HG03108 (cell line): Measurements from ENCODE around the gene SLC25A44.
A peak's percentile ranks its signal among the peaks of the same experiment; 100 is the strongest.

ENCODE experiments used
- ATAC-seq: cut with Tn5 transposase; IDR thresholded peaks from one replicate; pipeline ENCODE4 v1.9.1; 2021; ENCODE audit warnings: moderate library complexity; ENCODE audit not compliant: unreplicated experiment

SLC25A44 gene, protein sequence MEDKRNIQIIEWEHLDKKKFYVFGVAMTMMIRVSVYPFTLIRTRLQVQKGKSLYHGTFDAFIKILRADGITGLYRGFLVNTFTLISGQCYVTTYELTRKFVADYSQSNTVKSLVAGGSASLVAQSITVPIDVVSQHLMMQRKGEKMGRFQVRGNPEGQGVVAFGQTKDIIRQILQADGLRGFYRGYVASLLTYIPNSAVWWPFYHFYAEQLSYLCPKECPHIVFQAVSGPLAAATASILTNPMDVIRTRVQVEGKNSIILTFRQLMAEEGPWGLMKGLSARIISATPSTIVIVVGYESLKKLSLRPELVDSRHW

DNA sequence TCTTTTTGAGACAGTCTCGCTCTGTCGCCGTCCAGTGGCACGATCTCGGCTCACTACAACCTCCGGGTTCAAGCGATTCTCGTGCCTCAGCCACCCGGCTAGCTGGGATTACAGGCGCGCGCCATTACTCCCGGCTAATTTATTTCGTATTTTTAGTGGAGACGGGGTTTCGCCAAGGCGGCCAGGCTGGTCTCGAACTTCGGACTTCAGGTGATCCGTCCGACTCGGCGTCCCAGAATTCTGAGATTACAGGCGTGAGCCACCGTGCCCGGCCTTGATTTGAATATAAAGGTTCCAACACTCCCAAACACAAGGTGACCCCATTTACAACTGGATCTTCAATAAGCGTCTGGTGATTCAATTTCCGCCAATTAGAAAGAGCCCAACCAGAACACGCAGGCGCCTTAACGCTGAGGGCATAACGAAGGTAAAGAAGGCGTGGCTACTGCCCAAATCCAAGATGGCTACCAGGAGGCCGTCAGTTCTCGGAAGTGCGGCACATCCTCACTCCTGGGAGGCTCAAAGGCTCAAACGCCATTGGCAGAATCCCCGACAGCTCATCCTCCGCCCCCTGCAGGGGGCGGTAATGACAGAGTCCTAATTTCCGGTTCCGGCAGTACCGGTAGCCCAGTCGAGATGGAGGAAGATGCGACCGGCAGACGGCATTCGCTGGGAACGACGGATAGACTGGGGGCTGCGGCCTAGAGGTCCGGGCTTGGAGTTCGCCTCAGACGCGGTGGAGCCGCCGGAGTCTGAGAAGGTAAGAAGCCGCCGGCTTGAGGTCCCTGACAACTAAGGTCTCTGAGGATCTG, at the start of gene SLC25A44:
TSS of gene SLC25A44 (plus strand) at position 617 of the 812 bp plus-strand sequence. CDS start 5,744 bp downstream, outside the sequence.
- ATAC-seq = peak; percentile 91

DNA sequence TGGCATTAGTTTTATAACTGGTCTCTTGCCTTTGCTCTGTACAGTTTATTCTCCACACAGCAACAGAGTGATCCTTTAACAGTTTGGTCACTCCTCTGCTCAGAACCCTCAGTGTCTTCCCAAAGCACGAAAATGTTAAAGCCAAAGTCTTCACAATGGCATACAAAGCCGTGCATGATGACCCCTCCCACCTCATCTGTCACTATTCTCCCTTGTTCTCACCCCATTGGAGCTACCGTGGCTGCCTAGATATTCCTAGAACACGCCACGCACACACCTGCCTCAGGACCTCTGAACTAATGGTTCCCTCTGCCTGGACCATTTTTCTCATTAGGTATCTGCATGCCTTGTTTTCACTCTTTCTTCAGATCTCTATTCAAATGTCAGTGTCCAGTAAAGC, 49.2 kb upstream of the SLC25A44 start:
- no peak for ATAC-seq

DNA sequence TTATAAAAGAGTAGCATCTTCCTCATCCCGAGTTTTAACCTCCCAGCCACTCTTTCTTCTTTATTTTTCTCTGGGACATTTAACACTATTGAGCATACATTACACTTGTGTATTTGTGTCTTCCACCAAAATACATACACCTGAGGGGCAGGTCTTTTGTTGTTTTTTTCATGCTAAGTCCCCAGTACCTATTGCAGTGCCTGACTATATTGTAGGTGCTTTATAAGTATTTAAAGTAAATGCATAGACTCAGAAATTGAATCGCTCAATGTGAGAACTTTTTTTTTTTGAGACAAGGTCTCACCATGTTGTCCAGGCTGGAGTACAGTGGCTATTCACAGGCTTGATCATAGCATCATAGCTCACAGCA, 48.3 kb upstream of the SLC25A44 start:
- no peak for ATAC-seq

DNA sequence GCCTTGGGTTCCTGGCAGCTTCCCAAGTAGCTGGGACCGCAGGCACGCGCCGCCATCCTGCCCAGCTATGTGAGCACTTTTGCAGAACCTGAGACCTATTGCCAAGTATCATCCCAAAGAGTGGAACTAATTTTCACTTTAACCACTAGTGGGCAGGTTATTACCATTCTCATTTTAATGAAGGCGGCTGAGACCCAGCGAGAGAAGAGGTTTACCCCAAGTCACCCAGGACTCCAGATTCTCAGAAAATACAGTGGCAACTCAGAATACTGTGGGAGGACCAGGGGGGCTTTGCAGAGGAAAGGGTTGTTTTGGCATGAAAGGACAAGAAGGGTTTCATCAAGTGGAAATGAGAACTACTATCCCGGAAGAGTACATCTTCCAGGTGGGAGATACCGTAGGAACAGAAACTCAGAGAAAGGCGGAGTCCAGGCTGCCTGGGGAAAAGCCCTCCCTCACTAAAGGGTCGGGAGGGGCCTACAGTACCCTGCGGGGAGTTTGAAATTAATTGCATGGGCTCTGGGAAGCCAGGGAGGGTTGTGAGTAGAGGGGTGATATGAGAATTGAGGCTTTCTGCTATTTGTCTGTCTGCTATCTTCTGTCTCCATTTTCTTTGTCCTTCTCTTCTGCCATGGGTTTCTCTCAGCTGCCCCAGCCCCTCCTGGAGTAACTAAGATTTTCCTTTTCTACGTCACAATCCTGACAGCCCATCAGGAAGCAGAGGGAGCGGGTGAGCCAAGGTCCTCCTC, 47.7 kb upstream of the SLC25A44 start:
- no peak for ATAC-seq

DNA sequence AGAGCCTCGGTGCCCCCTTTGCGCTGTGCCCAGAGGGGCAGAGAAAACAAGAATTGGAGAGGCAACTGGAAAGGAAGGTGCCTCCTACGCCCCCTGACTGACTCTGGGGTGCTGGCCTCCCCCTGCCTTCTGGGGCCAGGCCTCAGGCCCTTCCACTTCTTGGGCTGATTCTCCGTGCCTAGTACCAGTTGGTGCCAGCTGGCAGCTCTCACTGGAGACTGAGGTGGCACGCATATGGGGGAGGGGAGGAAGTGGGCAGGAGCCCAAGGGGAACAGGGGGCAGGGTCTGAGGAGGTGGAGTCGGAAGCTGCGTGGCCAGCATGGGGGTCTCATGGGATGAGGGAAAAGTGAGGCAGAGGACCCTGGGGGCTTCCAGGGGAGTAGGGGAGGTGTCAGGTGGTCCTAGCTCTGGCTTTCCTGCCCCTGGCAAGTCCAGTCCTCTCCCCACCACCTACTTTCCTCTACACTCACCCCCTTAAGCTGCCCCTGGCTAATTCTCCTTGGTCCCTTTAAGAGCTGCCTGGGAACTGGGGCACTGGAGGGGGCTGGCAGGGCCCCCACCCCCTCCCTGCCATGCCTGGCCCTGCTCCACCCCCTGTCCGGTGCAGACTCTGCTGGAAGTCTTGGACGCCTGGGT, 47.0 kb upstream of the SLC25A44 start:
- ATAC-seq = no peak

DNA sequence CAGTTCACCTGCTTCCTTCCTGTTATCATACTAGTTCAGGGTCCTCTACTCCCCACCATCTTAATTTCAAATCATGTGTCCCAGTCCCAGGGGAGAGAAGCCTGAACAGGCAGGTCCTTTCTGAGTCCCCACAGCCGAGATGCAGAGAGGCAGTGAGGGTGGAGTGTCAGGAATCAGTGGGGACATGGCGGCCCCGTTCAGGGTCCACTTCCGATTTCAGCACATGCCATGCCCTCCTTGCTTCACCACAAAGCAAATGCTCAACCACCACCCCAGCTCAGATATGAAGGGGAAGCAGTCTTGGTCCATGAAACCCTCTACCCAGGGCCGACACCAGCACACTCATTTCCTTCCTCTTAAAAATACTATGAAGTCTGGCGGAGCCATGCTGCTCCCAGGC, 45.7 kb upstream of the SLC25A44 start:
- ATAC-seq = no peak

DNA sequence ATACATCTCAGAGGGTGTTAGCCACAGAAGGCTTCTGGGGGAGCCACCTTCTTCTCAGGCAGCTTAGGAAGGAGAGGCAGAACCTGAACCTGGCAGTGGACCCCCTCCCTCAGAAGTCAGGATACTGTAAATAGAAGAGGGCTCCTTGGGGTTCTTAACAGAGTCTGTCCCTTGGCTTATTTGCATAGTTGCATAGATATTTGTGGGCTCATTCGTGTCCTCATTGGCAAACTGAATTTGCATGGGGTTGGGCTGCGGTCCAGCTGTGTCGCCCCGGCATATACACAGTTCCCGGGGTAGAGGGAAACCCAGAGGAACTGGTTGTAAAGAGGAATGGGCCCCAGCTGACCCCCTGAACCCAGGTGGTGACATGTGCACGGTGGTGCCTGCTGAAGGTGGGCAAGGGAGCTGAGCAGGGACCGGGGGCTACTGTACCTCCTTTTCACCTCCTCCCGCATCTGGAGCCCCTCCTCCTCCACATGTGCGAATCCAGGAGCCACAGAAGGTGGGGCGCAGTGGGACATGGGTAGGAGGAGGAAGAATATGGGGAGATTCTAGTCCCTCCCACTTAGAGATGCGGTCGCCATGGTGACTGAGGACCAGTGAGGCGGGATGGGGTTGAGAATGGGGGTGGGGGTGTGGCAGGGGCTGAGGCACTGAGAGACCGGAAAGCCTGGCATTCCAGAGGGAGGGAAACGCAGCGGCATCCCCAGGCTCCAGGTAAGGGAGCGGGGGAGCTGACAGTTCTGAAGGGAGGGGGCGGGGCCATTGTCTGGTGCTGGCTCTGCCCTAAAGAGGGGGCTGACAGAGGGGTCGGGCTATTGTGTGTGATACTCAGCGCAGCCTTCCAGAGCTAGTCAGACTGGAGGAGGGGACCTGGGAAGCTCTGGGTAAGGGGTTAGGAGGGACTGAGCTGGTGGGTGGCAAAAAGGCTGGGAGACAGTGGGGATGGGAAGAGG, 44.3 kb upstream of the SLC25A44 start:
- ATAC-seq = peak; percentile 30

DNA sequence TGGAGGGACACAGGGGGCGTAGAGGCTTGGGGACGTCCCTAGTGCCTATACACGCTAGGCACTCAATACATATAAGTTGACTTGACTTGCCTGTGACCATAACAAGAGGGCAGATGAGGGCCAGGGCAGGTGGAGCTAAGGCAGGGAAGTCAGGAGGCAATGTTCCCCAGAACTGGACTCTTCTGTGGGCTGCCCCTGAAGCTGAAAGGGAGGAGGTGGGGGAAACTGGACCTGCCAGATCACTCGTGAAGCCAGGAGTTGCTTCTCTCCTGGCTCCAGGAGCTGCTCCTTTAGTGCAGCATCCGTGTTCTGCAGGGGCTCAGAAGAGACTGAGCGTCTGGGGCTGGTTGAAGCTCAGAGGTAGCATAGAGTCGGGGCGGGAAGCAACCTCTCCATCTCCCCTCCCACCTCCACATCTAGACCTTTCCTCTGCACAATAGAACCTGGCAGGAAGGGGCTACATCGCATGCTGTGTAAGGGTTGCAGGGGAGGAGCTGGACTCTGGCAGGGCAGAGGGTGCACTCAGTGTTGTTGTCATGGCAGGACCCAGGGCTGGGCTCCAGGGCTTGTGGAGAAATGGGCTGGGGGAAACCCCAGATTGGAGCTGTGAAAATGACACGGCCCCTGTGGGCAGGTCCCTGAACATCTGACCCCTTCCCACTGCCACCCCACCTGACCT, 43.4 kb upstream of the SLC25A44 start:
- no peak for ATAC-seq

DNA sequence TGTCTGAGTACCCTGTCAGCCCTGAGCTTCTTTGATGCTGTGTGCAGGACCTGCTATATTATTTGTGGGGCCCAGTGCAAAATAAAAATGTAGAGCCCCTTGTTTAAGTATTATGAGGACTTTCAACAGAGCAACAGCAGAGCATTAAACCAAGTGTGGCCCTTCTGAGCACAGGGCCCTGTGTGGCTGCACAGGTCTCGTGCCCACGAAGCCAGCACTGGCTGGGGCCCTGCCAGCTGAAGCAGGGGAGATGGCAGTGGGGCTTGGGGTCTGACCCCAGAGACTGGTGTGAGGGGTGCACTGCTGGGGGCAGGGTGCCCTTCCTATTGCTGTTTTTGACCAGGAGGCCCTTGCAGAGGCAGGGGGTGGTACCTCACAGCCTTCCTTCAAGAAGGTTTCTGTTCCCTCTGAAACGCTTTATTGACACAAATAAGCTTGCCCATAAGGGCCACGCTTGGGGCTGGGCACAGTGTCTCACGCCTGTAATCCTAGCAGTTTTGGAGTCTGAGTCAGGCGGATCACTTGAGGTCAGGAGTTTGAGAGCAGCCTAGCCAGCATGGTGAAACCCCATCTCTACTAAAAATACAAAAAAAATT, 42.7 kb upstream of the SLC25A44 start:
- peak; percentile 29 for ATAC-seq

DNA sequence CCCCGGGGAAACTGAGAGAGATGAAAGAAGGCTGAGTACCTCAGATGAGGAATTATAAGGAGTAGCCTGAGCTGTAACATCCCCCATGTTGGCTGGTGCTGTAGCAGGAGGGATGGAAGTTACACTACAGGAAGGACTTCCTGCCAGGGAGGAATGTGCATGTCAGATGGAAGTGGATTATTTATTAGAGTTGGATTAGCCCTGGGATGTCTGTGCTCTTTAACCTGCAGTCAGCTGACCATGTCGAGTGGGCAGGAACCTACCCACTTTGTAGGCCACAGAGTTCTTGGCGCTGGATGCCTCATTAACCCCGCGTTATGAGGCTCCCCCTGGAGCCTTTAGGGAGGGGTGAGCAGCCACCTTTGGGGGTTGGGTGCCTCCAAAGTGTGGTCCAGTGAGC, 41.3 kb upstream of the SLC25A44 start:
- ATAC-seq = no peak

DNA sequence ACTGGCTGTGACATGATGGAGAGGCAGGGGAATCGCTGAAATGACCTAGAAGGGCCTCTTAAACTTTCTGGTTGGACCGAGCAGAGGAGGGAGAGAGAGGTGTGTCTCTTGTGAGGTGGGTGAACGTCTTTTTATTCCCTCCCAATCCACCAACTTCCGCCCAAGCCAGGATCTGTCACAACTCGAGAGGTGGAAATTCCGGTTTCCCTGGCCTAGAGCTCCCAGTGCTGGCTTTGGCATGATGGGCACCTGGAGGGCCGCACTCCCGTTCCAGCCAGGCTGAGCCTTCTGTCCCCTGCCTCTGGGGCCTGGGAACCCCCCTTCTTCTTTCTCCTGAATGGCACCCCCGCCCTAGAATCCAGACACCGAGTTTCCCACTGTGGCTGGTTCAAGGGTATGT, 40.5 kb upstream of the SLC25A44 start, which contains the start of gene SEMA4A:
TSS of gene SEMA4A (plus strand) at position 224 of the 400 bp plus-strand sequence. CDS start 994 bp downstream, outside the sequence.
- ATAC-seq = no peak

DNA sequence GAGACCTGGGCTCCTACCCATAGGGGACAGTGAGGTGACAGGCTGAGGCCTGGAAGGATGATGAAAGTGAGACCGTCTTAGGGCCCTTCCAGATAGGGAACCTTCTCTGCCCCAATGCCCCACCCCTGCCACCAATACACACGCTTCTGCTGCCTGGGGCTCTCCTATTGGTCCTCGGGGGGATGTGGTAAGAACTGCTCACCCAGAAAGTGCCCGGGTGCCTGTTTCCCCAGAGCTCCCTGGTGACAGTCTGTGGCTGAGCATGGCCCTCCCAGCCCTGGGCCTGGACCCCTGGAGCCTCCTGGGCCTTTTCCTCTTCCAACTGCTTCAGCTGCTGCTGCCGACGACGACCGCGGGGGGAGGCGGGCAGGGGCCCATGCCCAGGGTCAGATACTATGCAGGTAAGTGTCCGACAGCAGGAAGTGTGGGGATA, 39.6 kb upstream of the SLC25A44 start:
- ATAC-seq = peak; percentile 48

DNA sequence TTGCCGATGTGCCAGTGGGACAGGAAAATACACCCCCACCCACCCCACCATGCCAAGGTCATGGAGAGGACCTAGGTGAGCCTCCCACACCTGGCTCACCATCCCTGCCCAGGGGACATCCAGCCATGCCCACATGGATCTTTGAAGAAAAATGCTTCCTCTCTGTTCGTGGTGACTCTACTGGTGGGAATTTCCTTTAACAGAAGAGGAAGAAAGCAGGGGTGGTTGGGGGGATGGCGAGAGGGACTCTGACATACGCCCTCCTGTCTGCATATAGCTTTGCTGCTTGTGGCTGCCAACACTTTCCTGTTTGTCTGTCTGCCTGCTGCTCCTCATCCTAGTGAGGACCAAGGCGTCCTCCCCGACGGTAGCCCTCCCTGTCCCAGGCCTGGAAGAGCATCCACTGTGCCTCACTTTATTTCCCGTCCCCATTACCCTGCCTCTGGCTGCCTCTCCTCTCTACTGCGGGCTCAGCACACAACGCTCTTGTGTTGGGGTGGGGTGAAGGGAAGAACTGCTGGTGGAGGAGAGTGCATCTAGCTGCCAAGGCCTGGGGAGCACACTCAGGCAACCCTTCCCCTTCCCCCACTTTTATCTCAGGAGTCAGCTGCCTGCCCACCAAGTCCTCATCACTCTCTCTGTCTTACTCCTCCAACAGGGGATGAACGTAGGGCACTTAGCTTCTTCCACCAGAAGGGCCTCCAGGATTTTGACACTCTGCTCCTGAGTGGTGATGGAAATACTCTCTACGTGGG, 38.0 kb upstream of the SLC25A44 start:
- ATAC-seq = no peak

DNA sequence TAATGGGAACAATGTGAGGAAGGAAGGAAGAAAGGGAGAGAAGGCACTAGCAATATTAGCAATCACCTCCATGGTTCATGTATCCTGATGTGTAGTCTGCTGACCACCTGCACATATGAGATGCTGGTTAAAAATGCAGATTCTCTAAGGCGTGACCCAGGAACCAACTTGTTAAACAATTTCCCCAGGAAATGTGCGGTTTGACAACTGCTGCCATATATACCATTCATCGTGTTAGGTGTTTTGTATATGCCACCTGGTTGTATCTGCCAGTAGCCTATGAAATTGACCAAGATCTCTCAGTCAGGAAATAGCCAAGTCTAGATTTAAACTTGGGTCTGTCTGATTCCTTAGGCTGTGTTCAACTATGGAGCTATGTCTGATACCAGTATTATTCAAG, 36.4 kb upstream of the SLC25A44 start:
- ATAC-seq = no peak

DNA sequence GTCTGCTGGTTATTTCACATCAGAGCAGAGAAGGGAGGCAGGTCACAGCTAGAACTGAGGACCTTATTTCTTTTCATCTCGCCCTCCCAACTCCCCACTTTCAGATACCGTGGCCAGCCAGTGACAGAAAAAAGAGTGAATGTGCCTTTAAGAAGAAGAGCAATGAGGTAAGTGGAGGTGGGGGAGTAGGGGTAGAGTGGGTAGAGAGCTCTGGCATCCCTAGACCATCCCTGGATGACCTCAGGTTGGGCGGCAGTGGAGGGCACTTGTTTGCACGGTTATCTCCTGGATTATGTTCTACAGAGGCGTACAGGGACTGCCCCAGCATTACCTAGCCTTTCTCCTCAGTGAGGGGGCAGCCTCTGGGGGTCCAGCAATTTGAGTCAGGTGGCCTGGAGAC, 35.9 kb upstream of the SLC25A44 start:
- ATAC-seq = no peak

DNA sequence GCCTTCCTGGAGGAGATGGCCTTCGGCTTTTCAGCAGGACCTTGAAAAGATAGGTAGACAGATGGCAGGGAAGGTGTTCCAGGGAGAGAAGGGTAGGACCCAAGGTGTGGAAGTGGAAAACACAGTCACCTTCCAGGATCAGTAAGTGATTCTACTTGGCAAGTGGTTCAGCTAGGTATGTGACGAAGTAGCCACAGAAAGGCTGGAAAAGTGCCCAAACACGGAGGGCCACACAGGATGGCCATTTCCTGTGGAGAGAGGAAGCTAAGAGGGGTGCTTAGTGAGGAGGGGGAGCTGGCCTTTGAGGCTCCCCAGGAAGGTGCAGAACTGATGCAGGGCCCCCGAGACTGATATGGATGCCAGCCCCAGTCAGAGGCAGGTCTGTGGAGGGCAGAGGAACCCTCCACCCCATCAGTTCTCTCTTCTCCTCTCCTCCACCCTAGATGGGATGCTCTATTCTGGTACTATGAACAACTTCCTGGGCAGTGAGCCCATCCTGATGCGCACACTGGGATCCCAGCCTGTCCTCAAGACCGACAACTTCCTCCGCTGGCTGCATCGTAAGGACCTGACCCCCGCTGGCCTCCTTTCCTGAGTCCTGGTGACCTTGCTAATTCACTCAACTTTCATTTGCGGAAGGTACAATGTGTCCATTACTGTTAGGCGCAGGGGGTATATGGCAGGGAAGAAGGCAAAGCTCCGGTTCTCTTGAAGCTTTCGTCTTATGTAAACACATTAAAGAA, 33.7 kb upstream of the SLC25A44 start:
- ATAC-seq = no peak

DNA sequence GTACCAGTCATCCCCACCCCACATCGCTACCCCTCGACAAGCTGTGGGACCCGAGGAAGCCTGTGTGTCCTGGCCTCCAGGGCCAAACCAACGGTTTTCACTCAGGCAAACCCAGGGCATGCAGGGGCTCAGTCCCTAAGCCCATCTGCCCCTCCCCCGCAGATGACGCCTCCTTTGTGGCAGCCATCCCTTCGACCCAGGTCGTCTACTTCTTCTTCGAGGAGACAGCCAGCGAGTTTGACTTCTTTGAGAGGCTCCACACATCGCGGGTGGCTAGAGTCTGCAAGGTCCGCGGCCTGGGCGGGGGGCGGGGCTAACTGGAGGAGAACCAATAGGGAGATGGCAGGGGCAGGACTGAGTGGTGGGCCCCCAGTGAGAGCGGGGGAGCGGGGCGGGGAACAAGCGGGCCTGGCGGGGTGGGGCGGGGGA, 33.1 kb upstream of the SLC25A44 start:
- no peak for ATAC-seq
